A549 (cell line): ENCODE results near the gene RTEL1. TPM values are rescaled to one million over a fixed set of nuclear protein-coding genes. Genes with fewer than 3 reads are reported as not detected.

ENCODE experiments used
- ATAC-seq, 2 experiments: fragments of 200-7000 bp in 1 of 2; fragments of >200 bp in 1 of 2; cut with Nextera tagmentation in 1 of 2; cut with Tn5 transposase in 1 of 2; 3 replicates each; pipeline versions ENCODE4 v1.8.0 to v1.9.1; 2018 to 2020; ENCODE audit warnings: mild to moderate bottlenecking in 1 of 2, moderate library complexity in 1 of 2
- CTCF ChIA-PET: fragments of 300-600 bp; sonication (Branson Sonifier 250); formaldehyde crosslinking; extraction: SDS; loops from one replicate; lab custom pipeline; 2021; ENCODE audit warnings: antibody characterized with exemption, inconsistent platforms; lab: Yijun Ruan, JAX
- POLR2A ChIA-PET: fragments of 350-600 bp; formaldehyde crosslinking; extraction: SDS; loops from one replicate; lab custom pipeline; 2021; ENCODE audit warnings: antibody characterized with exemption, inconsistent platforms; lab: Yijun Ruan, JAX
- DNase-seq, 2 experiments: peaks; one replicate each; pipeline versions ENCODE4 v3.0.0 to v3.0.0-alpha.2; 2011 to 2016; ENCODE audit warnings: low read depth in 1 of 2, low spot score in 1 of 2
- FAIRE-seq: peaks from 2 replicates; lab custom pipeline; 2011; peaks lifted over from hg19 to GRCh38; lab: Jason Lieb, UNC
- H3K27ac ChIP-seq, 2 experiments: fragments of >200 bp; sonication (Bioruptor Twin); formaldehyde crosslinking; 3 replicates each; pipeline ENCODE4 v1.5.1; 2016 to 2017
- H3K4me1 ChIP-seq: fragments of >200 bp; sonication (Bioruptor Twin); formaldehyde crosslinking; 3 replicates; pipeline ENCODE4 v1.6.1; 2016
- H3K4me2 ChIP-seq: fragments of >200 bp; sonication (Bioruptor Twin); formaldehyde crosslinking; 3 replicates; pipeline ENCODE4 v1.6.1; 2016
- H3K4me3 ChIP-seq: fragments of >200 bp; sonication (Bioruptor Twin); formaldehyde crosslinking; 3 replicates; pipeline ENCODE4 v1.5.1; 2016
- H3K9me3 ChIP-seq: fragments of >200 bp; sonication (Bioruptor Twin); formaldehyde crosslinking; 3 replicates; pipeline ENCODE4 v1.6.1; 2016
- CBX2 ChIP-seq: fragments of 200-600 bp; sonication (generic); IDR thresholded peaks from 2 replicates; pipeline ENCODE4 v1.6.1; 2016; ENCODE audit warnings: low read depth, mild to moderate bottlenecking, borderline replicate concordance
- CEBPB ChIP-seq, 2 experiments: fragments of >200 bp in 1 of 2; sonication (Bioruptor Twin) in 1 of 2; formaldehyde crosslinking in 1 of 2; IDR thresholded peaks; 2 replicates each; pipeline ENCODE4 v1.6.1; 2012 to 2016
- CHD2 ChIP-seq: fragments of 150-350 bp; IDR thresholded peaks from 2 replicates; pipeline ENCODE4 v1.6.1; 2014; ENCODE audit warnings: low read length; ENCODE audit not compliant: partially characterized antibody
- CHD4 ChIP-seq: fragments of 200-600 bp; sonication (generic); IDR thresholded peaks from 2 replicates; pipeline ENCODE4 v1.6.1; 2016; ENCODE audit warnings: antibody characterized with exemption, mild to moderate bottlenecking, borderline replicate concordance
- ELK1 ChIP-seq: fragments of 150-350 bp; IDR thresholded peaks from 2 replicates; pipeline ENCODE4 v1.6.1; 2014; ENCODE audit warnings: low read depth, mild to moderate bottlenecking, low read length
- ESRRA ChIP-seq: fragments of 150-350 bp; IDR thresholded peaks from 2 replicates; pipeline ENCODE4 v1.6.1; 2014; ENCODE audit warnings: mild to moderate bottlenecking, low read length, borderline replicate concordance
- FOSL2 ChIP-seq, 2 experiments: fragments of 450-650 bp in 1 of 2; fragments of >200 bp in 1 of 2; sonication (Bioruptor Twin) in 1 of 2; formaldehyde crosslinking; IDR thresholded peaks; 2 replicates each; pipeline versions ENCODE4 v1.5.0 to v1.6.1; 2016 to 2020; ENCODE audit warnings: mild to moderate bottlenecking in 1 of 2, moderate library complexity in 1 of 2
- HDAC2 ChIP-seq: fragments of 200-600 bp; sonication (generic); IDR thresholded peaks from 2 replicates; pipeline ENCODE4 v1.6.1; 2016
- HEYL ChIP-seq: fragments of 250-450 bp; sonication (Bioruptor Pico); IDR thresholded peaks from 2 replicates; pipeline ENCODE4 v1.8.0; 2021; ENCODE audit warnings: mild to moderate bottlenecking, moderate library complexity
- HOXA7 ChIP-seq: fragments of 250-450 bp; sonication (Bioruptor Pico); IDR thresholded peaks from 2 replicates; pipeline ENCODE4 v1.5.0; 2020; ENCODE audit warnings: mild to moderate bottlenecking, moderate library complexity
- KDM5A ChIP-seq: fragments of 200-600 bp; sonication (generic); IDR thresholded peaks from 2 replicates; pipeline ENCODE4 v1.6.1; 2016; ENCODE audit warnings: antibody characterized with exemption, mild to moderate bottlenecking
- MAFK ChIP-seq: fragments of 450-650 bp; IDR thresholded peaks from 2 replicates; pipeline ENCODE4 v1.6.1; 2014; ENCODE audit not compliant: partially characterized antibody
- NFE2L2 ChIP-seq: fragments of 150-350 bp; conservative IDR thresholded peaks from 2 replicates; pipeline ENCODE4 v1.6.1; 2014; ENCODE audit warnings: low read length
- RAD21 ChIP-seq, 2 experiments: fragments of >200 bp in 1 of 2; sonication (Bioruptor Twin) in 1 of 2; formaldehyde crosslinking in 1 of 2; IDR thresholded peaks in 1 of 2; conservative IDR thresholded peaks in 1 of 2; 2 replicates in 1 of 2; 3 replicates in 1 of 2; pipeline ENCODE4 v1.6.1; 2012 to 2018; ENCODE audit warnings: inconsistent platforms in 1 of 2
- RARB ChIP-seq: fragments of 250-450 bp; sonication (Bioruptor Pico); IDR thresholded peaks from 2 replicates; pipeline ENCODE4 v1.8.0; 2021; ENCODE audit warnings: mild to moderate bottlenecking, moderate library complexity
- REST ChIP-seq: fragments of 200-600 bp; sonication (generic); IDR thresholded peaks from 2 replicates; pipeline ENCODE4 v1.6.1; 2016; ENCODE audit warnings: antibody characterized with exemption, mild to moderate bottlenecking, moderate library complexity
- RFX5 ChIP-seq: fragments of 450-650 bp; IDR thresholded peaks from 2 replicates; pipeline ENCODE4 v1.7.1; 2014; ENCODE audit warnings: antibody characterized with exemption, mild to moderate bottlenecking, moderate library complexity
- TFCP2L1 ChIP-seq: fragments of 250-450 bp; sonication (Bioruptor Pico); IDR thresholded peaks from 2 replicates; pipeline ENCODE4 v1.5.0; 2021; ENCODE audit warnings: mild to moderate bottlenecking
- TP53 ChIP-seq: fragments of 250-450 bp; sonication (Bioruptor Pico); IDR thresholded peaks from 2 replicates; pipeline ENCODE4 v1.5.0; 2021; ENCODE audit warnings: mild to moderate bottlenecking, moderate library complexity
- WGBS: methylation state at CpG from one replicate; pipeline ENCODE4 v1.1.6; 2017; ENCODE audit errors: missing lambda C conversion rate; 5-methylcytosine and 5-hydroxymethylcytosine counted together
- polyA plus RNA-seq, 4 experiments: library from polyadenylated mRNA; depleted of rRNA in 3 of 4; stranded (reverse); fragments of >200 nt; fragmentation: RNase III in 1 of 4; extraction: RNeasy Plus Mini Kit Qiagen cat#74134 plus additional on column Dnase treatment in 1 of 4; gene quantifications; 2 replicates in 3 of 4; 3 replicates in 1 of 4; pipeline ENCODE4 v1.2.3, GENCODE V29; 2011 to 2017
- TF ChIP-seq, protein P1 (sequence below): fragments of 250-450 bp; sonication (Bioruptor Pico); IDR thresholded peaks from 2 replicates; pipeline ENCODE4 v1.5.0; 2020; ENCODE audit warnings: low read depth, mild to moderate bottlenecking, moderate library complexity
- TF ChIP-seq, protein P2 (sequence below): fragments of >200 bp; sonication (Bioruptor Twin); formaldehyde crosslinking; IDR thresholded peaks from 2 replicates; pipeline ENCODE4 v1.6.1; 2016

The RTEL1 gene
- polyA plus RNA-seq, 2 of the 4 experiments (the other 2 are of a cell fraction), result 11.3 to 12.6 TPM

DNA sequence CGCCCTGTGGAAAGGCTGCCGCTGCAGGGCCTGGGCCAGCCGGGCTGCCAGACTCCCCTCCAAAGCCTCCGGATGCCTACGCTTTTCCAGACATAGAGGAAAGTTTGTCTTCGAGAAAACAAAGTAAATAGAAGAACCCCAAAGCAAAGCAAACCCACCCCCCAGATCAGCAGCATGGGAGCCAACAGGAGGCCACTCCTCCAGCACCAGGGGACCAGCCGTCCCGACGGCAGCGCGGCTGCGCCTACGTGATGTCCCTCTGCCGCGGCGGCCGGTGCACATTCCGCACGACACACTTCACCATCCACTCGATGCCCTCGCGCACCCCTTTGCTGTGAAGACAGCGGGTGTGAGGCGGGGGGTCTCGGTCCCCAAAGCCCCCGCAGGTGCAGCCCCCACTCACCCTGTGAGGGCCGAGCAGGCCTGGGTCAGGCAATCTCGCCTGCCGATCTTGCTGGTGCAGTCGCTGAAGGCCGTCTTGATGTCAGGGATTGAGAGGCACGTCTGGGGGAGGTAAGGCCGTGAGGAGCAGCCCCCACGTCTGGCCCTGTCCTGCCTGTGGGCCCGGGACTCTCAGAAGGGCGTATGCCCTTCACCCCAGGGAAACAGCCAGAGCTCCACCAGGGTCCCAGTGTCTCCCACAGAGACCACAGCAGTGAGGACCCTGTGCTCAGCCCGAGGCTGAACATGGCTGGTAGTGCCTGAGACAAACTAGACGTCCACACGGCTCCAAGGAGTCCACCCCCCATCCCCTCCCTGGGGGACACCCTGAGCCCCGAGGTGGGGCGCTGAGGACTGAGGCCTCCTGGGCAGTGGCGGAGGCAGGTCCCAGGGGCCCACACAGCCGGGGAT lies 42.3 kb downstream of the RTEL1 start:
- ChIA-PET CTCF (no interaction called here), POLR2A (no interaction called here)
- peaks cover 33% of the 10 kb centered on the region for H3K4me1 ChIP-seq
- no peak overlapping the region for H3K4me3 ChIP-seq
- H3K9me3 ChIP-seq, result no peaks in the 10 kb centered on the region
- 92% methylated on average over 30 of the region's 43 CpGs for WGBS
- ATAC-seq (no peak), DNase-seq (no peak)
- TF ChIP-seq CEBPB (IDR thresholded peaks at IDR 0.05), result no peak
- TF ChIP-seq TFCP2L1 (CRISPR knock-in tag), result no peak
- TF ChIP-seq, protein P1, sequence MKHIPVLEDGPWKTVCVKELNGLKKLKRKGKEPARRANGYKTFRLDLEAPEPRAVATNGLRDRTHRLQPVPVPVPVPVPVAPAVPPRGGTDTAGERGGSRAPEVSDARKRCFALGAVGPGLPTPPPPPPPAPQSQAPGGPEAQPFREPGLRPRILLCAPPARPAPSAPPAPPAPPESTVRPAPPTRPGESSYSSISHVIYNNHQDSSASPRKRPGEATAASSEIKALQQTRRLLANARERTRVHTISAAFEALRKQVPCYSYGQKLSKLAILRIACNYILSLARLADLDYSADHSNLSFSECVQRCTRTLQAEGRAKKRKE (CRISPR knock-in tag), result no peak
- TF ChIP-seq TP53, result no peak
- no peak for TF ChIP-seq CHD4
- TF ChIP-seq MAFK, result no peak
- TF ChIP-seq NFE2L2, result no peak
- TF ChIP-seq RARB (CRISPR knock-in tag), result no peak
- TF ChIP-seq ELK1, result no peak
- no peak for TF ChIP-seq KDM5A
- no peak for TF ChIP-seq FOSL2 (IDR thresholded peaks at IDR 0.05)
- no peak for TF ChIP-seq FOSL2 (CRISPR knock-in tag; IDR thresholded peaks at IDR 0.05)
- TF ChIP-seq, protein P2, sequence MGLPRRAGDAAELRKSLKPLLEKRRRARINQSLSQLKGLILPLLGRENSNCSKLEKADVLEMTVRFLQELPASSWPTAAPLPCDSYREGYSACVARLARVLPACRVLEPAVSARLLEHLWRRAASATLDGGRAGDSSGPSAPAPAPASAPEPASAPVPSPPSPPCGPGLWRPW, result no peak
- no peak for TF ChIP-seq REST
- TF ChIP-seq RAD21 (conservative IDR thresholded peaks at IDR 0.05 in 1 of 2, IDR thresholded peaks at IDR 0.05 in 1 of 2), result no peak
- TF ChIP-seq HOXA7 (CRISPR knock-in tag), result no peak
- no peak for TF ChIP-seq HEYL (CRISPR knock-in tag)
- TF ChIP-seq RFX5, result no peak
- TF ChIP-seq, all 56 proteins: peak for 0
- FAIRE-seq, result no peak
- no peak overlapping the region; the same call in 2 of the 3 replicates for H3K4me2 ChIP-seq
- H3K27ac ChIP-seq, result peak overlapping the region; percentile 88 to 94

- DNase-seq (no peak), FAIRE-seq (no peak), ATAC-seq (no peak)
- H3K9me3 ChIP-seq, result no peaks in the 10 kb centered on the region
- 85% methylated on average over 5 of the region's 5 CpGs for WGBS
- peak overlapping the region in 1 of 2 experiments; percentile 94; a peak in 3 of 6 replicates for H3K27ac ChIP-seq
- CTCF ChIA-PET, result no interaction called here
- TF ChIP-seq CHD2 (no peak), CHD4 (no peak), ESRRA (no peak), CBX2 (no peak), HDAC2 (no peak), ELK1 (no peak), HEYL (CRISPR knock-in tag) (no peak)
- peaks cover 35% of the 10 kb centered on the region for H3K4me1 ChIP-seq
- H3K4me2 ChIP-seq, result no peak overlapping the region
- POLR2A ChIA-PET, result no interaction called here
- no peak overlapping the region for H3K4me3 ChIP-seq
Measured at GRCh38 chr20:63701051-63701328, 42.9 kb downstream of the RTEL1 start.
